ENCODE results near the gene SHCBP1L.

SHCBP1L gene

GRCh38 chr1:182927693-182928433, 25.1 kb downstream of the SHCBP1L start:
- H3K4me3 ChIP-seq (ENCODE audit: low read depth in 1 of 2, low read length in 2 of 2): no peak overlapping the region
- H4K20me1 ChIP-seq (ENCODE audit: insufficient read depth, low read length): no peaks in the 10 kb centered on the region
- H3K4me2 ChIP-seq (ENCODE audit: insufficient read depth, low read length): no peak overlapping the region
- TF ChIP-seq, protein P1, sequence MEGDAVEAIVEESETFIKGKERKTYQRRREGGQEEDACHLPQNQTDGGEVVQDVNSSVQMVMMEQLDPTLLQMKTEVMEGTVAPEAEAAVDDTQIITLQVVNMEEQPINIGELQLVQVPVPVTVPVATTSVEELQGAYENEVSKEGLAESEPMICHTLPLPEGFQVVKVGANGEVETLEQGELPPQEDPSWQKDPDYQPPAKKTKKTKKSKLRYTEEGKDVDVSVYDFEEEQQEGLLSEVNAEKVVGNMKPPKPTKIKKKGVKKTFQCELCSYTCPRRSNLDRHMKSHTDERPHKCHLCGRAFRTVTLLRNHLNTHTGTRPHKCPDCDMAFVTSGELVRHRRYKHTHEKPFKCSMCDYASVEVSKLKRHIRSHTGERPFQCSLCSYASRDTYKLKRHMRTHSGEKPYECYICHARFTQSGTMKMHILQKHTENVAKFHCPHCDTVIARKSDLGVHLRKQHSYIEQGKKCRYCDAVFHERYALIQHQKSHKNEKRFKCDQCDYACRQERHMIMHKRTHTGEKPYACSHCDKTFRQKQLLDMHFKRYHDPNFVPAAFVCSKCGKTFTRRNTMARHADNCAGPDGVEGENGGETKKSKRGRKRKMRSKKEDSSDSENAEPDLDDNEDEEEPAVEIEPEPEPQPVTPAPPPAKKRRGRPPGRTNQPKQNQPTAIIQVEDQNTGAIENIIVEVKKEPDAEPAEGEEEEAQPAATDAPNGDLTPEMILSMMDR (IDR thresholded peaks at IDR 0.05; ENCODE audit: borderline replicate concordance, extremely low read depth, low read length, poor library complexity, severe bottlenecking): no peak
- no peak for TF ChIP-seq EZH2 (IDR thresholded peaks at IDR 0.05; ENCODE audit: borderline replicate concordance, low read depth, low read length, severe bottlenecking)
- DNase-seq (no peak), ATAC-seq (ENCODE audit: insufficient read depth, low read depth) (no peak)
- no peaks in the 10 kb centered on the region for H3K4me1 ChIP-seq (ENCODE audit: insufficient read depth, low read length)
- no peaks in the 10 kb centered on the region for H3K79me2 ChIP-seq (ENCODE audit: insufficient read depth, low read length)
- no peak overlapping the region for H3K9ac ChIP-seq (ENCODE audit: low read depth, low read length)
- no peak overlapping the region for H2AFZ ChIP-seq (ENCODE audit: low read depth, low read length)
- H3K36me3 ChIP-seq (ENCODE audit: insufficient read depth, low read length): no peaks in the 10 kb centered on the region
- H3K9me3 ChIP-seq (ENCODE audit: insufficient read depth, low read length, severe bottlenecking): no peaks in the 10 kb centered on the region
- no peaks in the 10 kb centered on the region for H3K27me3 ChIP-seq (ENCODE audit: insufficient read depth, low read length, poor library complexity)
- no peak overlapping the region for H3K27ac ChIP-seq (ENCODE audit: low read length)

DNA sequence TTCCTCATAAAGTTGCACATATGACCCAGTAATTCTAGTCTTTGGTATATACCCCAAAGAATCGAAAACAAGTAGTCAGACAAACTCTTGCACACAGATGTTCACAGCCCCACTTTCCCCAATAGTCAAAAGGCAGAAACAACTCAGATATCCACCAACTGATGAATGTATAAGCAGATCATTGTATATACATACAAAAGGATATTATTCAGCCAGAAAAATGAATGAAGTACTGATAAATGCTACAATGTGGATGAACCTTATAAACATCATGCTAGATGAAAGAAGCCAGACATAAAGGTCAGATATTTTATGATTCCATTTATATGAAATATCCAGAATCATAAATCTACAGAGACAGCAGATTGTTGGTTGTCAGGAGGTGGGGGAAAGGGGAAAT, 27.3 kb downstream of the SHCBP1L start:
- Histone ChIP-seq H3K9ac (ENCODE audit: low read depth, low read length) (no peak overlapping the region), H3K4me1 (ENCODE audit: insufficient read depth, low read length) (no peaks in the 10 kb centered on the region), H2AFZ (ENCODE audit: low read depth, low read length) (no peak overlapping the region), H3K4me2 (ENCODE audit: insufficient read depth, low read length) (no peak overlapping the region), H3K27me3 (ENCODE audit: insufficient read depth, low read length, poor library complexity) (no peaks in the 10 kb centered on the region), H3K27ac (ENCODE audit: low read length) (no peak overlapping the region), H3K36me3 (ENCODE audit: insufficient read depth, low read length) (no peaks in the 10 kb centered on the region), H3K9me3 (ENCODE audit: insufficient read depth, low read length, severe bottlenecking) (no peaks in the 10 kb centered on the region), H3K4me3 (ENCODE audit: low read depth in 1 of 2, low read length in 2 of 2) (no peak overlapping the region), H4K20me1 (ENCODE audit: insufficient read depth, low read length) (no peaks in the 10 kb centered on the region), H3K79me2 (ENCODE audit: insufficient read depth, low read length) (no peaks in the 10 kb centered on the region)
- ATAC-seq (ENCODE audit: insufficient read depth, low read depth) (no peak), DNase-seq (no peak)
- TF ChIP-seq, protein P1 (IDR thresholded peaks at IDR 0.05; ENCODE audit: borderline replicate concordance, extremely low read depth, low read length, poor library complexity, severe bottlenecking): no peak
- no peak for TF ChIP-seq EZH2 (IDR thresholded peaks at IDR 0.05; ENCODE audit: borderline replicate concordance, low read depth, low read length, severe bottlenecking)

DNA sequence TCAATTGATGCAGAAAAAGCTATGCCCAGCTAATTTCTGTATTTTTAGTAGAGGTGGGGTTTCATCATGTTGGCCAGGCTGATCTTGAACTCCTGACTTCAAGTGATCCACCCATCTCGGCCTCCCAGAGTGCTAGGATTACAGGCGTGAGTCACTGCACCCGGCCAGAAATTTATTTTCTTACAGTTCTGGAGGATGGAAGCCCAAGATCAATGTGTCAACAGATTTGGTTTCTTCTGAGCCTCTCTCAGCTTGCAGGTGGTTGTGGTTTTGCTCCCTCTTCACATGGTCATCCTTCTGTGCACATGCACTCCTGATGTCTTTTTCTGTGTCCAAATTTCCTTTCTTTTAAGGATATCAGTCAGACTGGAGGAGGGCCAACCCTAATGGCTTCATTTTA, 35.6 kb downstream of the SHCBP1L start:
- no peak overlapping the region for H2AFZ ChIP-seq (ENCODE audit: low read depth, low read length)
- ATAC-seq (ENCODE audit: insufficient read depth, low read depth) (0 out of 3 replicates have a peak, but pooled peaks have one; percentile 27), DNase-seq (no peak)
- H3K4me2 ChIP-seq (ENCODE audit: insufficient read depth, low read length): no peak overlapping the region
- no peaks in the 10 kb centered on the region for H3K9me3 ChIP-seq (ENCODE audit: insufficient read depth, low read length, severe bottlenecking)
- no peaks in the 10 kb centered on the region for H3K36me3 ChIP-seq (ENCODE audit: insufficient read depth, low read length)
- TF ChIP-seq, protein P1 (IDR thresholded peaks at IDR 0.05; ENCODE audit: borderline replicate concordance, extremely low read depth, low read length, poor library complexity, severe bottlenecking): no peak
- TF ChIP-seq EZH2 (IDR thresholded peaks at IDR 0.05; ENCODE audit: borderline replicate concordance, low read depth, low read length, severe bottlenecking): no peak
- no peaks in the 10 kb centered on the region for H3K79me2 ChIP-seq (ENCODE audit: insufficient read depth, low read length)
- H3K4me3 ChIP-seq (ENCODE audit: low read depth in 1 of 2, low read length in 2 of 2): no peak overlapping the region
- no peaks in the 10 kb centered on the region for H3K4me1 ChIP-seq (ENCODE audit: insufficient read depth, low read length)
- no peaks in the 10 kb centered on the region for H3K27me3 ChIP-seq (ENCODE audit: insufficient read depth, low read length, poor library complexity)
- H4K20me1 ChIP-seq (ENCODE audit: insufficient read depth, low read length): no peaks in the 10 kb centered on the region
- H3K9ac ChIP-seq (ENCODE audit: low read depth, low read length): no peak overlapping the region
- H3K27ac ChIP-seq (ENCODE audit: low read length): no peak overlapping the region
